Skeletal muscle tissue (tissue), 4 donors: ENCODE measurements around the gene C14orf119. TPM values are rescaled to one million over a fixed set of nuclear protein-coding genes. Genes with fewer than 3 reads are reported as not detected.

Experiments used
- H3K27ac ChIP-seq: one replicate; pipeline ENCODE4 v1.7.0; 2013; ENCODE audit warnings: mild to moderate bottlenecking, low read depth, low read length, inconsistent platforms
- H3K27me3 ChIP-seq, 3 donors: one replicate each; pipeline ENCODE4 v1.7.0; 2013; ENCODE audit warnings: low read length in 3 of 3; ENCODE audit not compliant: control insufficient read depth in 3 of 3, insufficient read depth in 3 of 3
- H3K36me3 ChIP-seq, 3 donors: one replicate each; pipeline ENCODE4 v1.7.0; 2013; ENCODE audit warnings: low read length in 3 of 3; ENCODE audit not compliant: control insufficient read depth in 3 of 3, insufficient read depth in 3 of 3
- H3K4me1 ChIP-seq, 3 donors: one replicate each; pipeline ENCODE4 v1.7.0; 2013; ENCODE audit warnings: low read length in 3 of 3, mild to moderate bottlenecking in 3 of 3; ENCODE audit not compliant: control insufficient read depth in 3 of 3, insufficient read depth in 3 of 3
- H3K4me3 ChIP-seq, 3 donors: one replicate each; pipeline ENCODE4 v1.7.0; 2013; ENCODE audit warnings: low read length in 3 of 3
- H3K9ac ChIP-seq, 3 donors: one replicate each; pipeline ENCODE4 v1.7.0; 2013; ENCODE audit warnings: low read length in 3 of 3, mild to moderate bottlenecking in 3 of 3, moderate library complexity in 2 of 3, low read depth in 1 of 3
- H3K9me3 ChIP-seq, 3 donors: one replicate each; pipeline ENCODE4 v1.7.0; 2013; ENCODE audit warnings: low read length in 3 of 3; ENCODE audit not compliant: control insufficient read depth in 3 of 3
- total RNA-seq: library from RNA; depleted of rRNA; stranded (reverse); fragments of >200 nt; gene quantifications from one replicate; pipeline ENCODE4 v1.2.3, GENCODE V29; 2014
- donor health status: Osteomylitis.

The C14orf119 gene
- total RNA-seq, 1 donor from 2014 or later: 24.5 TPM

- H3K27me3 ChIP-seq: no peaks in the 10 kb centered on the region
- no peaks in the 10 kb centered on the region for H3K9me3 ChIP-seq
- H3K9ac ChIP-seq: no peak overlapping the region
Observed at GRCh38 chr14:23131482-23131881, 36.2 kb downstream of the C14orf119 start.

GRCh38 chr14:23132970-23133369, 37.7 kb downstream of the C14orf119 start:
- Histone ChIP-seq H3K4me3 (no peak overlapping the region), H3K4me1 (peaks cover 0 to 4% (median 0%) of the 10 kb centered on the region in 3 donors), H3K36me3 (peaks cover 45 to 61% (median 48%) of the 10 kb centered on the region in 3 donors), H3K9me3 (no peaks in the 10 kb centered on the region), H3K27ac (no peak overlapping the region), H3K9ac (no peak overlapping the region), H3K27me3 (no peaks in the 10 kb centered on the region)

More at GRCh38 chr14:23131482-23131881, 36.2 kb downstream of the C14orf119 start:
- no peak overlapping the region for H3K4me3 ChIP-seq
- peaks cover 4 to 8% (median 8%) of the 10 kb centered on the region in 3 donors for H3K4me1 ChIP-seq
- peaks cover 47 to 59% (median 48%) of the 10 kb centered on the region in 3 donors for H3K36me3 ChIP-seq
- H3K27ac ChIP-seq: no peak overlapping the region

- no peaks in the 10 kb centered on the region for H3K27me3 ChIP-seq
- H3K4me1 ChIP-seq: peaks cover under 1 to 6% (median under 1%) of the 10 kb centered on the region in 3 donors
- H3K36me3 ChIP-seq: peaks cover 40 to 53% (median 46%) of the 10 kb centered on the region in 3 donors
- H3K4me3 ChIP-seq: no peak overlapping the region
- no peak overlapping the region for H3K27ac ChIP-seq
- H3K9me3 ChIP-seq: no peaks in the 10 kb centered on the region
- H3K9ac ChIP-seq: no peak overlapping the region
Observed at GRCh38 chr14:23136566-23137133, 41.3 kb downstream of the C14orf119 start.

GRCh38 chr14:23137192-23137812, 42.0 kb downstream of the C14orf119 start:
- H3K9me3 ChIP-seq: no peaks in the 10 kb centered on the region
- H3K36me3 ChIP-seq: peaks cover 40 to 51% (median 44%) of the 10 kb centered on the region in 3 donors
- H3K9ac ChIP-seq: peak overlapping the region in 2 of 3 donors; percentile 33 to 40
- no peak overlapping the region for H3K27ac ChIP-seq
- H3K4me1 ChIP-seq: peaks cover 5 to 12% (median 5%) of the 10 kb centered on the region in 3 donors
- H3K4me3 ChIP-seq: no peak overlapping the region
- H3K27me3 ChIP-seq: no peaks in the 10 kb centered on the region

- Histone ChIP-seq H3K36me3 (peaks cover 40 to 55% (median 48%) of the 10 kb centered on the region in 3 donors), H3K4me1 (peaks cover 8 to 18% (median 9%) of the 10 kb centered on the region in 3 donors), H3K27ac (no peak overlapping the region), H3K27me3 (no peaks in the 10 kb centered on the region), H3K9ac (peak overlapping the region in 2 of 3 donors; percentile 33 to 40), H3K9me3 (no peaks in the 10 kb centered on the region), H3K4me3 (no peak overlapping the region)
Observed at GRCh38 chr14:23137813-23138535, 42.7 kb downstream of the C14orf119 start.

GRCh38 chr14:23139874-23140273, 44.6 kb downstream of the C14orf119 start:
- no peaks in the 10 kb centered on the region for H3K27me3 ChIP-seq
- H3K36me3 ChIP-seq: peaks cover 37 to 60% (median 49%) of the 10 kb centered on the region in 3 donors
- no peaks in the 10 kb centered on the region for H3K9me3 ChIP-seq
- no peak overlapping the region for H3K9ac ChIP-seq
- no peak overlapping the region for H3K4me3 ChIP-seq
- no peak overlapping the region for H3K27ac ChIP-seq
- peaks cover 15 to 30% (median 19%) of the 10 kb centered on the region in 3 donors for H3K4me1 ChIP-seq

GRCh38 chr14:23140371-23140770, 45.1 kb downstream of the C14orf119 start:
- Histone ChIP-seq H3K9me3 (no peaks in the 10 kb centered on the region), H3K27me3 (no peaks in the 10 kb centered on the region), H3K4me3 (no peak overlapping the region), H3K27ac (no peak overlapping the region), H3K9ac (no peak overlapping the region), H3K4me1 (peaks cover 15 to 30% (median 19%) of the 10 kb centered on the region in 3 donors), H3K36me3 (peaks cover 37 to 60% (median 49%) of the 10 kb centered on the region in 3 donors)

- peak overlapping the region; percentile 55 for H3K27ac ChIP-seq
Observed at GRCh38 chr14:23141706-23142444, 46.6 kb downstream of the C14orf119 start.

GRCh38 chr14:23142826-23143225, 47.5 kb downstream of the C14orf119 start:
- H3K36me3 ChIP-seq: peaks cover 19 to 39% (median 29%) of the 10 kb centered on the region in 3 donors
- peak overlapping the region; percentile 28 for H3K27ac ChIP-seq
- peak overlapping the region in 1 of 3 donors; percentile 18 for H3K9ac ChIP-seq
- no peak overlapping the region for H3K4me3 ChIP-seq
- H3K4me1 ChIP-seq: peaks cover 38 to 49% (median 39%) of the 10 kb centered on the region in 3 donors
- H3K9me3 ChIP-seq: no peaks in the 10 kb centered on the region
- H3K27me3 ChIP-seq: no peaks in the 10 kb centered on the region

More at GRCh38 chr14:23141706-23142444, 46.6 kb downstream of the C14orf119 start:
- no peaks in the 10 kb centered on the region for H3K9me3 ChIP-seq
- no peaks in the 10 kb centered on the region for H3K27me3 ChIP-seq
- peaks cover 29 to 44% (median 33%) of the 10 kb centered on the region in 3 donors for H3K4me1 ChIP-seq
- H3K36me3 ChIP-seq: peaks cover 26 to 48% (median 38%) of the 10 kb centered on the region in 3 donors
- peak overlapping the region in 1 of 3 donors; percentile 4 for H3K4me3 ChIP-seq
- H3K9ac ChIP-seq: no peak overlapping the region
